Measurements from ENCODE around the gene ANKEF1. TPM values are rescaled to one million over a fixed set of nuclear protein-coding genes. Genes with fewer than 3 reads are reported as not detected.

ANKEF1 gene
- total RNA-seq, 4 donors from 2014 or later, result 0.62 to 1.4 (median 1.0) TPM

- intact Hi-C loops (cut with DNase I; ENCODE audit: low total_unique reads), result no loop called here
- DNase-seq, result no peak
- Histone ChIP-seq H3K27ac (no peak overlapping the region), H3K27me3 (no peaks in the 10 kb centered on the region), H3K4me1 (no peaks in the 10 kb centered on the region), H3K4me3 (no peak overlapping the region), H3K9me3 (no peaks in the 10 kb centered on the region), H3K36me3 (no peaks in the 10 kb centered on the region)
- no peak for ATAC-seq
- TF ChIP-seq CTCF (IDR thresholded peaks at IDR 0.05 in 4 of 5, conservative IDR thresholded peaks at IDR 0.05 in 1 of 5) (no peak), POLR2A (IDR thresholded peaks at IDR 0.05) (no peak)
- in situ Hi-C loops (cut with MboI; ENCODE audit: low sequenced_read_pairs in 4 of 4), result no loop called here
These were observed 27.0 kb upstream of the ANKEF1 start for GRCh38 chr20:10007747-10008146.

GRCh38 chr20:10012464-10012863, 22.3 kb upstream of the ANKEF1 start:
- Histone ChIP-seq H3K36me3 (no peaks in the 10 kb centered on the region), H3K4me1 (no peaks in the 10 kb centered on the region), H3K27me3 (no peaks in the 10 kb centered on the region), H3K27ac (no peak overlapping the region), H3K4me3 (no peak overlapping the region), H3K9me3 (no peaks in the 10 kb centered on the region)
- DNase-seq (no peak), ATAC-seq (no peak)
- in situ Hi-C loops (cut with MboI; ENCODE audit: low sequenced_read_pairs in 4 of 4), result no loop called here
- TF ChIP-seq CTCF (IDR thresholded peaks at IDR 0.05 in 4 of 5, conservative IDR thresholded peaks at IDR 0.05 in 1 of 5) (no peak), POLR2A (IDR thresholded peaks at IDR 0.05) (no peak)
- intact Hi-C loops (cut with DNase I; ENCODE audit: low total_unique reads), result no loop called here

GRCh38 chr20:10014431-10014830, 20.4 kb upstream of the ANKEF1 start:
- intact Hi-C loops (cut with DNase I; ENCODE audit: low total_unique reads) (no loop called here), in situ Hi-C loops (cut with MboI; ENCODE audit: low sequenced_read_pairs in 4 of 4) (no loop called here)
- Histone ChIP-seq H3K4me1 (no peaks in the 10 kb centered on the region), H3K4me3 (no peak overlapping the region), H3K9me3 (no peaks in the 10 kb centered on the region), H3K27ac (no peak overlapping the region), H3K27me3 (no peaks in the 10 kb centered on the region), H3K36me3 (no peaks in the 10 kb centered on the region)
- no peak for TF ChIP-seq POLR2A (IDR thresholded peaks at IDR 0.05)
- TF ChIP-seq CTCF (IDR thresholded peaks at IDR 0.05 in 4 of 5, conservative IDR thresholded peaks at IDR 0.05 in 1 of 5), result no peak
- ATAC-seq (no peak), DNase-seq (no peak)

GRCh38 chr20:10020937-10021336, 13.8 kb upstream of the ANKEF1 start:
- Histone ChIP-seq H3K9me3 (no peaks in the 10 kb centered on the region), H3K27ac (no peak overlapping the region), H3K27me3 (no peaks in the 10 kb centered on the region), H3K4me3 (no peak overlapping the region), H3K4me1 (no peaks in the 10 kb centered on the region), H3K36me3 (no peaks in the 10 kb centered on the region)
- ATAC-seq (no peak), DNase-seq (no peak)
- in situ Hi-C loops (cut with MboI; ENCODE audit: low sequenced_read_pairs in 4 of 4) (no loop called here), intact Hi-C loops (cut with DNase I; ENCODE audit: low total_unique reads) (no loop called here)
- no peak for TF ChIP-seq POLR2A (IDR thresholded peaks at IDR 0.05)
- TF ChIP-seq CTCF (IDR thresholded peaks at IDR 0.05 in 4 of 5, conservative IDR thresholded peaks at IDR 0.05 in 1 of 5), result no peak

- H3K27me3 ChIP-seq, result no peaks in the 10 kb centered on the region
- intact Hi-C loops (cut with DNase I; ENCODE audit: low total_unique reads), result no loop called here
- in situ Hi-C loops (cut with MboI; ENCODE audit: low sequenced_read_pairs in 4 of 4), result no loop called here
- no peaks in the 10 kb centered on the region for H3K36me3 ChIP-seq
- DNase-seq (no peak), ATAC-seq (no peak)
- H3K4me1 ChIP-seq, result no peaks in the 10 kb centered on the region
- no peak overlapping the region for H3K27ac ChIP-seq
- TF ChIP-seq CTCF (IDR thresholded peaks at IDR 0.05 in 4 of 5, conservative IDR thresholded peaks at IDR 0.05 in 1 of 5) (no peak), POLR2A (IDR thresholded peaks at IDR 0.05) (no peak)
- no peaks in the 10 kb centered on the region for H3K9me3 ChIP-seq
- H3K4me3 ChIP-seq, result no peak overlapping the region
These were observed 12.2 kb upstream of the ANKEF1 start for GRCh38 chr20:10022625-10023024.
